Endothelial cell of umbilical vein (primary cell): ENCODE measurements around the gene FSHB. TPM values are rescaled to one million over a fixed set of nuclear protein-coding genes. Genes with fewer than 3 reads are reported as not detected.

ENCODE experiments used
- BruUV-seq: library from RNA; stranded (reverse); fragments of 400-500 nt; replicated peaks from 2 replicates; lab custom pipeline; 2021; lab: Mats Ljungman, UMichigan
- CTCF ChIA-PET: fragments of 300-600, 350-600 bp; sonication (Branson Sonifier 250); formaldehyde crosslinking; loops from one replicate; lab custom pipeline; 2021; ENCODE audit warnings: antibody characterized with exemption, inconsistent platforms; lab: Charles Lee
- POLR2A ChIA-PET: fragments of 300-600, 350-600 bp; sonication (Branson Sonifier 250); formaldehyde crosslinking; loops from one replicate; lab custom pipeline; 2021; ENCODE audit warnings: antibody characterized with exemption, inconsistent platforms; lab: Charles Lee
- DNase-seq: peaks from one replicate; pipeline ENCODE4 v3.0.0-alpha.2; 2011; ENCODE audit warnings: low read depth, low spot score
- FAIRE-seq: peaks from 2 replicates; lab custom pipeline; 2011; peaks lifted over from hg19 to GRCh38; lab: Jason Lieb, UNC
- H2AFZ ChIP-seq: 2 replicates; pipeline ENCODE4 v1.6.0; 2012; ENCODE audit warnings: low read depth, low read length, control low read depth, inconsistent platforms
- H3K27ac ChIP-seq: 2 replicates; pipeline ENCODE4 v1.5.1; 2011; ENCODE audit warnings: low read depth, mild to moderate bottlenecking, control low read depth, low read length, moderate library complexity; ENCODE audit not compliant: insufficient read depth
- H3K27me3 ChIP-seq, 2 experiments: 2 replicates each; pipeline versions ENCODE4 v1.6.0 to v1.6.1; 2011; ENCODE audit warnings: low read length in 2 of 2, mixed read lengths in 1 of 2; ENCODE audit not compliant: control insufficient read depth in 2 of 2, insufficient read depth in 2 of 2
- H3K36me3 ChIP-seq, 2 experiments: 2 replicates in 1 of 2; 3 replicates in 1 of 2; pipeline ENCODE4 v1.5.1; 2011; ENCODE audit warnings: low read length in 2 of 2, mild to moderate bottlenecking in 1 of 2, moderate library complexity in 1 of 2; ENCODE audit not compliant: control insufficient read depth in 2 of 2, insufficient read depth in 2 of 2; ENCODE audit errors: extremely low read depth in 1 of 2
- H3K4me1 ChIP-seq: 3 replicates; pipeline ENCODE4 v1.5.1; 2011; ENCODE audit warnings: mild to moderate bottlenecking, low read length; ENCODE audit not compliant: control insufficient read depth, insufficient read depth; ENCODE audit errors: extremely low read depth
- H3K4me2 ChIP-seq: 2 replicates; pipeline ENCODE4 v1.6.1; 2011; ENCODE audit warnings: low read length, control low read depth, mixed read lengths; ENCODE audit not compliant: insufficient read depth
- H3K4me3 ChIP-seq, 3 experiments: fragments of 200-600 bp in 1 of 3; sonication (generic), shearing (Covaris generic) in 1 of 3; replicated peaks in 1 of 3; 2 replicates each; pipeline ENCODE4 v1.5.1; 2011 to 2016; ENCODE audit warnings: control low read depth in 3 of 3, low read length in 3 of 3, mild to moderate bottlenecking in 2 of 3, inconsistent platforms in 1 of 3, low read depth in 1 of 3, moderate library complexity in 1 of 3; ENCODE audit not compliant: insufficient read depth in 1 of 3
- H3K79me2 ChIP-seq: 2 replicates; pipeline ENCODE4 v1.6.0; 2012; ENCODE audit warnings: low read length, inconsistent platforms; ENCODE audit not compliant: control insufficient read depth, insufficient read depth
- H3K9ac ChIP-seq: replicated peaks from 2 replicates; pipeline ENCODE3; 2011; ENCODE audit warnings: low read length, control low read depth; ENCODE audit not compliant: insufficient read depth; ENCODE audit errors: extremely low read depth
- H3K9me1 ChIP-seq: replicated peaks from 3 replicates; pipeline ENCODE4 v1.6.0; 2011; ENCODE audit warnings: mild to moderate bottlenecking, low read length; ENCODE audit not compliant: control insufficient read depth, insufficient read depth; ENCODE audit errors: extremely low read depth
- H3K9me3 ChIP-seq: replicated peaks from 2 replicates; pipeline ENCODE4 v1.5.1; 2012; ENCODE audit warnings: low read length, inconsistent platforms; ENCODE audit not compliant: control insufficient read depth, insufficient read depth
- H4K20me1 ChIP-seq: replicated peaks from 2 replicates; pipeline ENCODE3; 2011; ENCODE audit warnings: mild to moderate bottlenecking, low read length; ENCODE audit not compliant: control insufficient read depth, insufficient read depth; ENCODE audit errors: extremely low read depth
- EZH2 ChIP-seq: IDR thresholded peaks from 2 replicates; pipeline ENCODE4 v1.6.1; 2012; ENCODE audit warnings: borderline replicate concordance, low read depth, mild to moderate bottlenecking, moderate library complexity, low read length, inconsistent platforms; ENCODE audit not compliant: severe bottlenecking
- FOS ChIP-seq: IDR thresholded peaks from 2 replicates; pipeline ENCODE4 v1.6.1; 2011; ENCODE audit warnings: mild to moderate bottlenecking, low read length, moderate library complexity, borderline replicate concordance; ENCODE audit not compliant: insufficient read depth
- GATA2 ChIP-seq: IDR thresholded peaks from 2 replicates; pipeline ENCODE4 v1.7.0; 2011; ENCODE audit warnings: low read depth, mild to moderate bottlenecking, moderate library complexity, mixed read lengths, low read length; ENCODE audit not compliant: insufficient read length, insufficient read depth
- JUN ChIP-seq: IDR thresholded peaks from 2 replicates; pipeline ENCODE4 v1.6.1; 2011; ENCODE audit warnings: borderline replicate concordance, low read depth; ENCODE audit not compliant: insufficient read length, insufficient read depth
- MYC ChIP-seq: IDR thresholded peaks from one replicate; pipeline ENCODE4 v1.6.1; 2011; ENCODE audit warnings: mild to moderate bottlenecking, low read depth, low read length
- POLR2A ChIP-seq: IDR thresholded peaks from 2 replicates; pipeline ENCODE4 v1.6.1; 2012; ENCODE audit warnings: low read depth, mild to moderate bottlenecking, control low read depth, low read length
- POLR2AphosphoS5 ChIP-seq: IDR thresholded peaks from 2 replicates; pipeline ENCODE4 v1.6.1; 2012; ENCODE audit warnings: low read depth, mild to moderate bottlenecking, control low read depth, low read length, moderate library complexity; ENCODE audit not compliant: insufficient read depth
- dilution Hi-C: fragments of 300-500 bp; cut with MboI; formaldehyde crosslinking; loops from one replicate; pipeline ENCODE4 v1.15.0; 2019; ENCODE audit warnings: low sequenced_read_pairs; ENCODE audit not compliant: extremely low pct_ligation_motif_present
- intact Hi-C: fragments of 100-400 bp; cut with micrococcal nuclease; formaldehyde crosslinking; loops from one replicate; pipeline ENCODE4 v1.10.0; 2022
- polyA plus RNA-seq, 4 experiments: library from polyadenylated mRNA; depleted of rRNA in 3 of 4; stranded (reverse) in 3 of 4; unstranded in 1 of 4; fragments of >200 nt; gene quantifications; 2 replicates each; pipeline versions ENCODE4 v1.2.1 to v1.2.3, GENCODE V29; 2011 to 2012; ENCODE audit warnings: missing spikeins in 1 of 4
- total RNA-seq: library from RNA; stranded (reverse); gene quantifications from 2 replicates; pipeline ENCODE4 v1.2.3, GENCODE V29; 2021
- TF ChIP-seq, protein P1 (sequence below): IDR thresholded peaks from 2 replicates; pipeline ENCODE4 v1.6.1; 2011; ENCODE audit not compliant: insufficient read depth, insufficient read length
- TF ChIP-seq, protein P2 (sequence below), 2 donors: IDR thresholded peaks; 1 replicate in 1 of 2; 2 replicates in 1 of 2; pipeline ENCODE4 v1.5.1; 2011; ENCODE audit warnings: low read length in 2 of 2, mild to moderate bottlenecking in 2 of 2, moderate library complexity in 2 of 2, control low read depth in 1 of 2, inconsistent platforms in 1 of 2, low read depth in 1 of 2; ENCODE audit not compliant: insufficient read depth in 1 of 2; ENCODE audit errors: extremely low read depth in 1 of 2

Gene FSHB
- total and polyA plus RNA-seq, 2 donors (not counting 3 experiments of a cell fraction or from before 2014, with no cell fraction given), result not detected

DNA sequence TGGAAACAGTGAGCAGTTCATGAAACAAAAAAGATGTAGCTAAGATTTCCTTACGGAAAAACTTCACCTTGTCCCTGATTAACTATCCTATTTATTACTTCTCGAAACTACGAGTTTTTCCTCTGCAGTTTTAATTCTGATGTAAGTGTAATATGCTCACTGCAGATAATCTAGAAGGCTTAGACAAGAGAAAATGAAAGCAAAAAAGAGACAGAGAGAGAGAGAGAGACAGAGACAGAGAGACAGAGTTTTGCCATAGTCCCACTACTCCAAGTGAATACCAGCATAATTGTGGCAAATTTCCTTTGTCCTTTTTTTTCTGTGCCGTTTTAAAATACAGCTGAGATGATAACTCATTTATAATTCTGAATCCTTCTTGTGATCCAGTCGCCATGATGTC, 24.8 kb downstream of the FSHB start:
- Histone ChIP-seq H3K79me2 (no peaks in the 10 kb centered on the region), H3K4me2 (no peak overlapping the region), H3K27me3 (no peaks in the 10 kb centered on the region), H3K4me1 (no peaks in the 10 kb centered on the region), H3K9me1 (no peaks in the 10 kb centered on the region), H2AFZ (no peak overlapping the region), H3K9ac (no peak overlapping the region), H4K20me1 (no peaks in the 10 kb centered on the region), H3K27ac (no peak overlapping the region), H3K4me3 (no peak overlapping the region), H3K36me3 (no peaks in the 10 kb centered on the region), H3K9me3 (no peaks in the 10 kb centered on the region)
- intact Hi-C loops (no loop called here), dilution Hi-C loops (no loop called here)
- no peak for DNase-seq
- CTCF ChIA-PET, result interaction anchor here (0.6 kb wide), 1 partner anchor 18 kb away, joined by 3 read pairs; no protein-coding TSS in a partner anchor
- TF ChIP-seq, protein P1, sequence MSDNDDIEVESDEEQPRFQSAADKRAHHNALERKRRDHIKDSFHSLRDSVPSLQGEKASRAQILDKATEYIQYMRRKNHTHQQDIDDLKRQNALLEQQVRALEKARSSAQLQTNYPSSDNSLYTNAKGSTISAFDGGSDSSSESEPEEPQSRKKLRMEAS, result no peak
- no peak for TF ChIP-seq JUN
- TF ChIP-seq POLR2A, result no peak
- TF ChIP-seq EZH2, result no peak
- TF ChIP-seq, protein P2, sequence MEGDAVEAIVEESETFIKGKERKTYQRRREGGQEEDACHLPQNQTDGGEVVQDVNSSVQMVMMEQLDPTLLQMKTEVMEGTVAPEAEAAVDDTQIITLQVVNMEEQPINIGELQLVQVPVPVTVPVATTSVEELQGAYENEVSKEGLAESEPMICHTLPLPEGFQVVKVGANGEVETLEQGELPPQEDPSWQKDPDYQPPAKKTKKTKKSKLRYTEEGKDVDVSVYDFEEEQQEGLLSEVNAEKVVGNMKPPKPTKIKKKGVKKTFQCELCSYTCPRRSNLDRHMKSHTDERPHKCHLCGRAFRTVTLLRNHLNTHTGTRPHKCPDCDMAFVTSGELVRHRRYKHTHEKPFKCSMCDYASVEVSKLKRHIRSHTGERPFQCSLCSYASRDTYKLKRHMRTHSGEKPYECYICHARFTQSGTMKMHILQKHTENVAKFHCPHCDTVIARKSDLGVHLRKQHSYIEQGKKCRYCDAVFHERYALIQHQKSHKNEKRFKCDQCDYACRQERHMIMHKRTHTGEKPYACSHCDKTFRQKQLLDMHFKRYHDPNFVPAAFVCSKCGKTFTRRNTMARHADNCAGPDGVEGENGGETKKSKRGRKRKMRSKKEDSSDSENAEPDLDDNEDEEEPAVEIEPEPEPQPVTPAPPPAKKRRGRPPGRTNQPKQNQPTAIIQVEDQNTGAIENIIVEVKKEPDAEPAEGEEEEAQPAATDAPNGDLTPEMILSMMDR (IDR thresholded peaks at IDR 0.05; ENCODE audit: extremely low read depth in 1 of 2, insufficient read depth in 1 of 2, low read depth in 1 of 2, low read length in 2 of 2), result no peak
- no peak for TF ChIP-seq MYC
- no peak for TF ChIP-seq POLR2AphosphoS5
- TF ChIP-seq FOS, result no peak
- no peak for TF ChIP-seq GATA2
- POLR2A ChIA-PET, result no interaction called here
- no TSS peak for BruUV-seq
- no peak for FAIRE-seq
